ENCODE measurements around the gene TLL2.

The TLL2 gene

GRCh38 chr10:96505150-96506136, 8.3 kb downstream of the TLL2 start:
- DNase-seq = no peak

DNA sequence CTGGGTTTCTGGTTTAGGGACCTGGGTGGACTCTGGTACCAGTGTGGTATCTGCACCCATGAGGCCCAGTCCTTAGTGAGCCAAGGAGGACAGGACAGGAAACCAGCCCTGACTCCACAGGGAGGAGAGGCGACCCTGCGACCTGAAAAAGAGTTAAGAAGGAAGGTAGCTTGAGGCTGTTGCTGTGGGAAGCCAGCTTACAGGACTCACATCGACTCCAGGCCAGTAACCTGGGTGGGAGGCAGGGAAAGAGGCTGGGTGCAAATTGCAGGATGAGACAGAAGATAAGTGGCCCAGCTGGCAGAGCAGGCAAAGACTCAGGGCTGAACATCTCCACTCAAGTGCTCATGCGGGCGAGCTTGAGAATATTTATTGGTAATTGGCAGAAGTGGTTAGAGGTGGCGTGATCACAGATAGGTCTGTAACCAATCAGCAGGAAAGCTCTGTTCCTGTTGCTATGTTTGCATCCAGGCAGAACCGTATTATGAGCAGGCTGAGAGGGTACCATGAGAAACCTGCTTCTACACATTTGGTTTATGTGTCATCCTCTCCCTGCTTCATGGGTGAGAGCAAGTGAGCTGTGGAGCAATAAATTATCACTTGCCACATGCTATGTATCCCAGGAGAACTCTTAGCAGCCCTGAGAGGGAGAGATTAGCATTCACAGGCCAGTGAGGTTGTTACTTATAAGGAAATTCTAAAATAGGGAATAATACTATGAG, 11.0 kb downstream of the TLL2 start:
- no peak for DNase-seq

- DNase-seq = no peak
Observed at GRCh38 chr10:96501985-96502384, 11.7 kb downstream of the TLL2 start.

- DNase-seq = no peak
Observed at GRCh38 chr10:96500519-96500918, 13.2 kb downstream of the TLL2 start.

- no peak for DNase-seq
Observed at GRCh38 chr10:96500050-96500449, 13.7 kb downstream of the TLL2 start.

- no peak for DNase-seq
Observed at GRCh38 chr10:96497391-96497790, 16.3 kb downstream of the TLL2 start.

DNA sequence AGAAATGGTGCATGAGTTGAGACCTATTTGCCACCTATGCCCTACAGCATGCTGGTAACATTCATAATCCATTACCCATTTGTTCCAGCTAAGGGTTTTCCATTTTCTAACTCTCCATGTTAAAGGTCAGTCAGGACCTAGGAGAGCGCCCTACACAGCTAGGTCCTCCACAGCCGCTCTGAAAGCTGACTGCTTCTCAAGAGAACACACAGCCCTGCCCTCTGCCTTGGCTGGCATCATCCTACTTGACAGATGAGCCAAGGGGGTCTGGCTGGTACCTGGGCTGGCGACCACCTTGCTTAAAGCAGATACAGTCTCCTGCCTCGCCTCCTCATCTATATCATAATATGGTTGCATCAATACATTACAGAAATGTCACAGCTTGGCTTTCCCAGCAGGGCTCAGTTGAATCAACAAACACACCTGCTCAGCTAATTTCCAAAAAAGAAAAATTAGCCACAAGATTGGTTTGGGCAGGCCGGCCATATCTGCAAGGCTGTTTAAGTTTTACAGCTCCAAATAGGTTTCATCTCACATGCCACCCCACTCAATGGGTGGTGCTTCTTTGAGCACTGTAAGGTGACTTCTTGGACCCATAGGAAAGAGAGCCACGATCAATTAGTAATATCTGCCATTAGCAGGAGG, 17.3 kb downstream of the TLL2 start:
- DNase-seq = no peak

- no peak for DNase-seq
Observed at GRCh38 chr10:96495544-96495943, 18.2 kb downstream of the TLL2 start.

GRCh38 chr10:96494694-96495093, 19.0 kb downstream of the TLL2 start:
- no peak for DNase-seq

GRCh38 chr10:96493871-96494525, 19.7 kb downstream of the TLL2 start:
- no peak for DNase-seq

GRCh38 chr10:96493254-96493653, 20.5 kb downstream of the TLL2 start:
- no peak for DNase-seq

- DNase-seq = no peak
Observed at GRCh38 chr10:96491303-96491702, 22.4 kb downstream of the TLL2 start.

DNA sequence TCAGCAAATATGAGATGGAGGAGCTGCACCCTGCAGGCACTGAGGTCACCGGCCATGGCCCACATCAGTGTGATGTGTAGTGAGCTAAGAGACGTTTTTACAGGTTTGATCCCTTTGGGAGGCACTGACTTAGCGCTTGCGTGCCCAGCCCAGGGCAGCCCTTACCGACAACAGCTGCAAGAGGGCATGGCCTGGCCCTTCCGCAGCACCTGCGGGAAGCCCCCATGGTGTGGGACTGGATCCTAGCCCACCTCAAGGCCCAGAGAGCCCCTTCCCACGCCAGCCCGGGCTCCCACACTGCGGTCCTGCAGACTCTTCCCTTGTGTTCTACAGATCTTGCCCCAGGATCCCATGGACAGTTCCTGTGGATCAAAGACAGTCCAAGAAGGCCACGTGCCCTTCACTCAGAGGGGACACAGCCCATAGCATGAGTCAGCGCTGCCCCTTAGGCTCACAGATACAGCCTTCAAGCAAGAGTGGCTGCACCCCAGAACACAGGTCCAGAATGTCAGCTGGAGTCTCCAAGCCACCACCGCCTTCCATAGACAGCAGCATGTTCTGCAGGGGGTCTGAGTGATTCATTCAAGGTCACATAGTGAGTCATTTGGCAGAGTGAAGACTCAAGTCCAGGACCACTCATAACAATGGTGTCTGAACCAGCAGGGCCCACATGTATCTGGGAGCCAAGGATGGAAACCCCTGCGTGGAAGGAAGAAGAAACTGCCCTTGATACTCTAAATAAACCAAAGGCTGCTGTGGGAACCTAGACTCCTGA, 25.4 kb downstream of the TLL2 start:
- DNase-seq = no peak

DNA sequence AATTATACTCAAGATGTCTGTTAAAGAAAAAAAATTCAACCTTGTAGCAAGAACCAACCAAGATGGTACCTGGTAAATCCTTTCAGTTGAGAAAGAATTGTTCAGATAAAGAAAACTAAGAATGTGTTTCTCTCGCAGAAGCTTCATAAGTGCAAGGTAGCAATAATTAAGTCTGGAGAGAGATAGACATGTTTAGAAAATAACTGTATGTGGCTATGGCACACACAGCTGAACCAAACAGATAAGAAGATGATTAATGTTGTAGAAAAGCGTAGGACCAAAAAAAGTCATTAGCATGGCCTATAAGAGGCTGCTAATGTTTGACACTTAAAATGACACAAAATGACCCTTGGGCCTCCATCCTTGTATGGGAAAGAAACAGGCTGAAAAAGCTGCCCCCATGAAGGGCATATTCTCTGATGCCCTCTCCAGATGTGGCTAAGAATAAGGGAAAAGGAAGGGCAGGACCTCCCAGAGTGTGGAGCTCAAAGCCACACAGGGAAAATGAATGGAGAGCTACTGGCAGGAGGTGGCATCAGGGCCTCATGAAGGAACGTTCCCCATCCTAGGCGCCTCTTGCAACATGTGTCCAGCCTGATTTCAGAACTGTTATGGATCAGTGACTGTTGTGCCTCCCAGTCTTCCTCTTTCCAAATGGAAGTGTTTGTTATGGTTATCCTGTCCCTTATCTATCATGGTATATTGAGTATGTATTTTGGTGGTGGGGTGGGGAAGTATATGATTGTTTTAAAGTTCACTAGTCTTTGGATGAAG, 30.7 kb downstream of the TLL2 start:
- DNase-seq = no peak

DNA sequence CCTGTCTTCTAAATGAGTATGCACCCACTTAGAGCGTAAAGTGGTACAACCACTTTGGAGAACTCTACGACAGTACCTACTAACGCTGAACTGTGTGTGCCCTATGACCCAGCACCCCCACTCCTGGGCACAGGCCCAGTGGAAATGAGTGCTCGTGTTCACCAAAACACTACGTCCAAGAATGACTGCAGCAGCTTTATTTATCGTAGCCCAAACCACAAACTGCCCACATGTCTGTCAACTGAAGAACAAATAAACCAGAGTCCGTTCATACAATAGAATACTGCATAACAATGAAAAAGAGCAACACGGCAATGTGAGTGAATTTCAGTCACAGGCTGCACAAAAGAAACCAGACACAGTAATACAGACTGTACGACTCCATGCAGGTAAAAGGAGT, 35.4 kb downstream of the TLL2 start:
- no peak for DNase-seq

- no peak for DNase-seq
Observed at GRCh38 chr10:96473866-96474265, 39.9 kb downstream of the TLL2 start.

- peak; percentile 32 to 44 for DNase-seq
Observed at GRCh38 chr10:96470116-96470743, 43.5 kb downstream of the TLL2 start.

GRCh38 chr10:96468845-96469244, 44.9 kb downstream of the TLL2 start:
- DNase-seq = no peak

- no peak for DNase-seq
Observed at GRCh38 chr10:96465599-96465998, 48.1 kb downstream of the TLL2 start.

GRCh38 chr10:96463562-96463961, 50.2 kb downstream of the TLL2 start:
- DNase-seq = no peak

GRCh38 chr10:96462606-96463151, 51.0 kb downstream of the TLL2 start:
- DNase-seq = no peak
